ENCODE results near the gene CELSR1.
"Not testable (repeated sequence)": the region's sequence is repeated elsewhere in the genome, so short reads cannot be mapped to it uniquely, and the experiment has no call there.

Gene CELSR1

DNA sequence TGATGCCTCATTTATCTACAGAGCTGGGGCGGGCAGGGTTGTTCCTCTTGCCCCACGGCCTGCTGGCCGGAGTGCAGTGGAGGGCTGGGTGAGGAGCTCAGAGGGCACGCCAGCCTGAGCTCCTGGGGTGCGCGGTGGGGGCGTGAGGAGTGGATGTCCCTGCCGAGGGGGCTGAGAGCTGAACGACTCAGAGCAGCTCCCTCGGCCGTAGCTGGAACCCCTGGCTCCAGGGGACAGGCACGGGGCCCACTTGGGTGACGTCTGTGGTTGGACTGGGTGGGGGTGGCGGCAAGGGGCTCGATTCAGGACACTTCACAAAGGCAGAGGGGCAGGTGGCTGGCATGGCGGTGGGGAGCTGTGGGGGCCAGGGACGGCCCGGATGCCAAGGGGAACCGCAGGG, 139.5 kb downstream of the CELSR1 start:
- no peak for DNase-seq (ENCODE audit: low read depth)

DNA sequence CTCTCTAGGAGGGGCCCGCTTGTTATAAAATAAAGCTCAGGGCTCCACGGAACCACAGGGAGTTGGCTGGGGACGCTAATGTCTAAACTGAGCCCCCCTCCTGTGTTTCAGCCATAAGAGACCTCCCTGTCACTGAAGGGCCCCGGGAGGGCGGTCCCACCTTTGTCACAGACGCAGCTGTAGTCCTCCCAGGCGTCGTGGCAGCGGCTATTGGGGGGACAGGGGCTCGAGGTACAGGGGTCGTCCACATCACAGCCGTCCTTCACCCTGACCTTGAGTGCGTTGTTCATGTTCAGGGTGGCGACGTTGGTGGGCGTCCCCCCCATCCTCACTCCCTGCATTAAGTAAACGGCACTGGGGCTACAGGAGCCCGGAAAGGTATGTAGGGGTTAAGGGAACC, 139.9 kb downstream of the CELSR1 start:
- DNase-seq (ENCODE audit: low read depth) = no peak

DNA sequence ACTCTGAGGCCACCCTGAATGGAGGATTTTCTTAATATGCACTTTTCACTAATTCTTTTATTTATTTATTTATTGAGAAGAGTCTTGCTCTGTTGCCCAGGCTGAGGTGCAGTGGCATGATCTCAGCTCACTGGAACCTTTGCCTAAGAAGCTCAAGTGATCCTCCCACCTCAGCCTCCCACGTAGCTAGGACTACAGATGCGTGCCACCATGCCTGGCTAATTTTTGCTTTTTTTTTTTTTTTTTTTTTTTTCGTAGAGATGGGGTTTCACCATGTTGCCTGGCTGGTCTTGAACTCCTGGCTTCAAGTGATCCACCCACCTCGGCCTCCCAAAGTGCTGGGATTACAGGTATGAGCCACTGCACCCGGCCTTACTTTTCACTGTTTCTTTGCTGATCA, 140.4 kb downstream of the CELSR1 start:
- DNase-seq (ENCODE audit: low read depth) = not testable (repeated sequence)

DNA sequence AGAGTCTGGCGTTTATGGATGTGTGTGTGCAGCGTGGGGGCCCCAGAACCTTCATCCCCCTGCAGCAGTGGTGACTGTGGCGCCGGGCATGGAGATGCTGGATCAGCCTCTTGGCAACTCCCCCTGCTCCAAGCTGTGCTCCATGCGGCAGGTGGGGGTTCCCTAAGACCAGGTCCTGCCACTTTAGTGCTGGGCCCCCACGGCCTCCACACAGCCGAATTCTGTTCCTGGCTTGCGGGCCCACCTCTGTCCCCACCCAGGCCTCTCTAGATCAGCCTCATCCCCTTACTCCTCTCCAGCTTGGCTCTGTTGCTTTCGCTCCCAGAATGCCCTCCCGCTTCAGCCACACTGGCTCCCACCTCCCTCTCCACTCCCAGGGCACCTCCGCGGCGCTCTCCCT, 142.3 kb downstream of the CELSR1 start:
- DNase-seq (ENCODE audit: low read depth) = no peak

DNA sequence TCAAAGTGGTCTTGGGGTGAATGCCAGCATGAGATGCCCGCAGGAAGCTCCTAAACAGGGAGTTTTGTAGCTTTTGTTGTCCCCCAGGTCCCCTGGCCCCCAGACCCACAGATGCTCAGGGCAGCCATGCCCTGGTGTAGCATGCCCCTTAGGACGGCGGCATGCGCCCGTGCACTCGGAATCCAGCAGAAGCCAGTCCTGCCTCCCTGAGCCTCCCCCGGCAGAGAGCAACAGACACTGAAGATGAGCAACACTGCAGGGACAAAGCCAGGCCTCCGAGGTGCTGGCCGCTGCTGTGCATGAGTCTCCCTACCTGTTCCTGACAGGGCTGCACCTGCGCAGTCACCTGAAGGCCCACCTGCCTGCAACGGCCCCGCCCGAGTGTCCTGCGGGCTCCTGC, 142.8 kb downstream of the CELSR1 start:
- DNase-seq (ENCODE audit: low read depth) = no peak

DNA sequence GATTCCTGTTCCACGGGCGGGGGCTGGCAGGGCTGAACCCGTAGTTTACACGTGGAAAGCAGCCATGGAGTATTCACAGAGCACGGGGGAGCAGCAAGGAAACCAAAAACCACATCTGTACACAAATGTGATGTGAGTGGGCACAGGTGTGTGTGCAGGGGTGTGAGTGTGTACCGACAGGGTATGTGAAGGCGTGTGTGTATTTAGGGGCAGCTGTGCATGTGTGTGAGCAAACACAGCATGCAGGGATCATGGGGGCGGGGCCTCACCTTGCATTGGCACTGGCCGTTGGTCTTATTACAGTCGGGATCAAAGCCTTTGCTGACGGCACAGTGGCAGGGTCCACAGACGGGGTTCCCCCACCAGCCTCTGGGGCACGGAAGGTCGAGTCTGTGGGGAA, 143.5 kb downstream of the CELSR1 start:
- DNase-seq (ENCODE audit: low read depth) = no peak

DNA sequence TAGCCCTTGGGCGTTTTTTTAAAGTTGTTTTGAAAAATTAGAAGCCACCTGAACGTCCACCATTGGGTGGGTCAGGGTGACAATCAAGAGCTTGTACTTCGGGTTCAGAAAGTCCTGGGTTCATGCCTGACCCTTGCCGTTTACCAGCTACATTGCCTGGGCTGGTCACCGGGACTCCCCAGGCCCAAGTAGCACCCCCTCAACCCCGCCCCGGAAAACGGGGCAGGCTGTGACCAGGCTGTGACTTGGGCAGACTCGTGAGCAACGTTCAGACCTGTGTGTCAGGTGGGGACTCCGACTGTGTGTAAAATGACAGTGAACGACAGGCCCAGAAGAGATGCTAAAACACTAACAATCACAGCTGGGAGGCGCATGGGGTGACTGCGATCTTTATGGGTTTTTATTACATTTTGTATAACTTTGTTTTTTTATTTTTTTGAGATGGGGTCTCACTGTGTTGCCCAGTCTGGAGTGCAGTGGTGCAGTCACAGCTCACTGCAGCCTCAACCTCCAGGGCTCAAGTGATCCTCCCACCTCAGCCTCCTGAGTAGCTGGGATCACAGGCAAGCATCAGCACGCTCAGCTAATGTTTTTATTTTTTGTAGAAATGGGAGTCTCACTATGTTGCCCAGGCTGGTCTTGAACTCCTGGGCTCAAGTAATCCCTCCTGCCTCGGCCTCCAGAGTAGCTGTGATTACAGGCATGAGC, 145.1 kb downstream of the CELSR1 start:
- no peak for DNase-seq (ENCODE audit: low read depth)

DNA sequence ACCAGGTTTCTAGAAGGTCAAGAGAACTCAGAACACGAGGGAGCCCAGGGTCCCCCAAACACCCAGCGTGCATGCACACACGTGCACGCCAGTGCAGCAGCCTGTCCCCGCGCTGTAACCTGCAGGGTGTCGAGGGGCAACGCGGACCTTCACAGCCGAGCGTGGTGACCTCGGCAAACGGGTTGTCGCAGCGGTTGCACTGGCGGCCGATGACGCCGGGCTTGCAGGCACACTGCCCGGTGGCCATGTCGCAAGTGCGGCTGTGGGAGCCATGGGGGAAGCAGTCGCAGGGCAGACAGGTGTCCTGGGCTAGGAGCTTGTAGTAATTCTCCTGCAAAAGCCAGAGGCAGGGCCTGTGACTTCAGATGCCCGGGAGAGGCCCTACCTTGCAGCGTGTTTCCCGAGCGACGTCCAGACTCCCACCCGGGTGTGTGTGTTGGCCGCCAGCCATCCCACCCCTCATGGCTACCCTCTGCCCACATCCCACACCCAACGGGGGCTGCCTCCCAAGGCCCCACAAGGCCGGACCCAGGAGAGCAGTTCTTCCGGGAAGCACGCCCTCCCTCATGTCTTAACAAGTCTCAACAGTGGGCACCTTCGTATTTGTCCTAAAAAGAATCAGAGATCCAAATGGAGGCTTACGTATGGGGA, 145.8 kb downstream of the CELSR1 start:
- DNase-seq (ENCODE audit: low read depth) = no peak

DNA sequence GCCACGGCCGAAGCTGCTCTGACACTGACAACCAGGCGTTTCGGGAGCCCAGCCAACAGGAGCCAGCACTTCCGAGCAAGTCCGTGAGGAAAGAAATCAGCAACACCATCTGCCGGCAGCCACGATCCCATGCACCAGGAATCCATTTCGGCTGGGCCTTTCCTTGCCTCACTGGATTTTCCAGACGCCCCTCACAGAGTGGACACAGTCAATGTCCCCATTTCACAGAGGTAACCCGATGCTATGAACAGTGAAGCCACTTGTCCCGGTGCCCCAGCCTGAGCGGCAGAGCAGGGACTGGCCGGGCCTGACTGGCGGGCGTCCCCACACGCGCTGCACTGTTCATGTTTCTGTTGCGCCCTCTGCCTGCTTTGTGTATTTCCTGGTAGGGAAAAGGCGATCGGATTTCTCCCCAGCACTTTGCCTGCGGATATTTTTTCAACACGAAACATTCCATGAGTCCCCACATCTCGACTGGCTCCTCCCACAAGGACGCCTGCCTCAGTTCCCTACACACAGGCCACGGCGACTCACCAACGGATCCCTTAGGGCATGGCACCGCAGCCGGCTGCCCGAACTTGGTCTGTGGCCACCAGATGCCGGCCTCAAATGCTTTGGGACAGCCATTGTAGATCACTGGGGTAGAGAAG, 146.6 kb downstream of the CELSR1 start:
- no peak for DNase-seq (ENCODE audit: low read depth)

DNA sequence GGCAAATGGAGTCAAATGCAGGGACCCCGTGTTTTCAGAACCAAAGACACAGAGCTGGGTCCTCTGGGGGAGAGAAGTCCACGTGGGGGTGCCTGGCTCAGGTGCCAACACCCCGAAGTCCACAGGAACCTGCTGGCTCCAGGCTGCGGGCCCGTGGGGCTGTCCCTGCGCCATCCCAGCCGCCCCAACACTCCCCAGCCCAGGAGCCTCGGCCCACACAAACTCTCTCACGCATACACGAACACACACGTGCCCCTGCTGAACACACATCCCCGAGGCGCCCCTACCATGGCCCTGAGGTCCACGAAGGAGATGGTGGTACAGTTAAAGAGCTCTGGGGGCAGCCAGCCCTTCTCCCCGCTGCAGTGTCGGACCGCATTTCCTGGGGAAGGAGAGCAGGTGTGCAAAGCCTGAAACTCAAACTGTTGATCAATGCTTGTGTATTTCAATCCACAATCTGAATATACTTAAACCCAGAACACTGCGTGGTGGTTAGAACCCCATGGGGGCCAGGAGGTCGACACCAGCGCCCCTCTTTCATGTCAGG, 147.2 kb downstream of the CELSR1 start:
- no peak for DNase-seq (ENCODE audit: low read depth)

DNA sequence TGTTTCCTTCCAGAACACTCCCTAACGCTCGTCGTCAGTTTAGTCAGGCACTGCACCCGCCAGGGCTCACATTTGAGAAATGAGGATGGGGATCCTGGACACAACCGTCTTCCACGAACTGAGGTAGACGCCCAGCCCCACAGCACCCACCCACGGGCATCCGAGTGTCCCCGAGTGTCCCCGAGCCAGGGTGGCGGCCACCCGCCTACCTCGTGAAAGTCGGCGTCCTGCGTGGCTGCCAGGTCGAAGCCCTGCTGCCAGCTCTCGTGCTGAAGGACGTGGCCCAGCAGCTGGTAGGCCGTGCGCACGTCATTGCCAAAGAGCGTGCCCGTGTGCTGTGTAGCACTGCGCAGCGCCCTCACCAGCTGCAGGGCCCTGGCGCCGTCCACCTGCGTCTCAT, 148.3 kb downstream of the CELSR1 start:
- DNase-seq (ENCODE audit: low read depth) = no peak

DNA sequence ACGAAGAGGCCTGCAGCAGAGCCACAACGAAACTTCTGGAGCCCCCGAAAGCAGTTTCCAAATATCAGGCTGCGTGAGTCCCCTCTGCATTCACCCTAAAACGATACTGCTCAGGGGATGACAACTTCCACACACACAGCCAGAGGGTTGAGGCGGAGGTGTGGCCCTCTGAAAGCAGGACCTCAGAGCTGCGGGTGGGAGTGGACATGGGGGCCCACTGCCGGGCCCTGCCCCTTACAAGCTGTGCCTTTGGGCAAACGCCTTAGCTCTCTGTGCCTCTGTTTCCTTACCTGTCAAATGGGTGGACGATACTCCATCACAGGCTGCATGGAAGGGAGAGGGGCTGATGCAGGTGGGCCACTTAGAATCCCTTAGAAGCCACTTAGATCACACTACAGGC, 148.8 kb downstream of the CELSR1 start:
- no peak for DNase-seq (ENCODE audit: low read depth)

DNA sequence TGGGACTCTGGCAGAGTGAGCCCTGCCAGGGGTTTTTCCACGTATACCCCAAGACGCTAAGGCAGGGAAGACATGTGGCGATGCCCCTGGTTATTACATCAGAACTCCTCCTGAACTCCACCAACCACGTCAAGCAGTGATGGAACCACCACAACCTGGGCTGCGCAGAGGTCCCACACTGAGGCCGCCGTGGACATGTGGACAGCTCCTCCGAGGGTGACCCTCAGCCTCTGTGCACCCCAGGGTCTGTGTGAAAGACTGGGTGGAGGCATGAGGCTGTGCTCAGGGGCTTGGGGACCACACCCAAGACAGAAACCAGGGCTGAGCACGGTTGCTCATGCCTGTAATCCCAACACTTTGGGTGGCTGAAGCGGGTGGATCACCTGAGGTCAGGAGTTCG, 149.7 kb downstream of the CELSR1 start:
- no peak for DNase-seq (ENCODE audit: low read depth)

DNA sequence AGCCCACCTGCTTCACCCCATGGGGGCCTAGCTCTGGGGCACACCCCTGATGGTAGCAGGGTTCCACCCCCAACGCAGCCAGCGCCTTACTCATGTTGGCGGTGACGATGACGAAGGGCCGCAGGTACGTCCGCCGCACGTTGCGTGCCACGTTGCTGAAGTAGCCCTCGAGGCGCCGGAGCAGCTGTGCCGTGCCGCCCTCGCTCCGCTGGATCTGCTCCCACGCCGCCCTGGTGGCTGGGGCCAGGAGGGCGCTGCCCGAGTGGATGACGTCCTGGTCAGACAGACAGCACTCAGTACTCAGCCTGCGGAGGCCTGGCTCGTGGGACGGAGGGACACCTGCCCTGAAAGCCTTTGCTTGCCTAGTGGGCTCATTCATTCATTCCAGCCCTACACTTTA, 151.1 kb downstream of the CELSR1 start:
- no peak for DNase-seq (ENCODE audit: low read depth)

DNA sequence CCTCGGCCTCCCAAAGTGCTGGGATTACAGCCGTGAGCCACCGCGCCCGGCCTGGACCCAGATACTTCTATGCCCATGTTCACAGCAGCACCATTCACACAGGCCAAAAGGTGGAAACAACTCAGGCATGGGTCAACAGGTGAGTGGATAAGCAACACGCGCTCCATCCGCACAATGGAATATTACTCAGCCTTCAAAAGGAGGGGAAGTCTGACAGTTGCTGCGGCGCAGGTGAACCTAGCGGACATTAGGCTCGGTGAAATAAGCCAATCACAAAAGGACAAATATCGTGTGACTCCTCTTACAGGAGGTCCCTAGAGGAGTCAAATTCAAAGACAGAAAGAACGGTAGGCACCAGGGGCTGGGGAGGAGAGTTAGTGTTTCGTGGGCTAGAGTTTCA, 154.9 kb downstream of the CELSR1 start:
- no peak for DNase-seq (ENCODE audit: low read depth)

DNA sequence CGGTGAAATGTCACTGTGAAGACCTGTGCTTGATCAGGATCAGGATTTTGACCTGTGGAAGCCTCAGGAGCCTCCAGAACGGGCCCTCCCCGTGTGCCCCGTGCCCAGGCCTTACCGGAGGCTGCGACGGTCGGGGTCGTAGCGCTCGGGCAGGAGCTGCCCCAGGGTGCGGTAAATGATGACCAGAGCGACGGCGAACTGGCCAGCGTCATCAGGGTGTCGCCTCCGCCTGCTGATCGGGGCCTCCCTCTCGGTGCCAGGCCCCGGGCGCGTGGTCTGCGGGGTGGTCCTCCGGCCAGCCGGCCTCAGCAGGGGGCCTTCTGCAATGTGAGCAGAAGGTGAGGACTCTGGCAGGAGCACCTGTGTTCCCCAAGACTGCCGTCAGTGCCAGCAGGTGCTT, 155.7 kb downstream of the CELSR1 start:
- no peak for DNase-seq (ENCODE audit: low read depth)

DNA sequence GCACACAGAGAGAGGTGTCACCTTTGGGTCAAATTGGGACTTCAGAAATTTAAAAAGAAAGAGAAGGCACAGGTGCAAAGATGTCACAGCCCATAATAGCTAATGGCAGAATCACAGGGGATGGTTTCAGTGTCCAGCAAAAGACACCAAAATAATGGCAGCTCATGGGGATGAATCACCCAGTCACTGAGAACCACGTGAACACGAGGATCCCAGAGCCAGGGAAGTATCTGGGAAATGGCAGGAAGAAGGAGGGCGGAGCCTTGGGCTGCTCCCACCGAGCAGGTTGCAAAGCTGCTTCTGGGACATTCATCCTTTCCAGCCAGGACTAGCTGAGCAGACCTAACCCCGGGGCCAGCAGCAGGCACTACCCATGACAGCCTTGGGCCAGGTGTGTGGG, 156.3 kb downstream of the CELSR1 start:
- no peak for DNase-seq (ENCODE audit: low read depth)

DNA sequence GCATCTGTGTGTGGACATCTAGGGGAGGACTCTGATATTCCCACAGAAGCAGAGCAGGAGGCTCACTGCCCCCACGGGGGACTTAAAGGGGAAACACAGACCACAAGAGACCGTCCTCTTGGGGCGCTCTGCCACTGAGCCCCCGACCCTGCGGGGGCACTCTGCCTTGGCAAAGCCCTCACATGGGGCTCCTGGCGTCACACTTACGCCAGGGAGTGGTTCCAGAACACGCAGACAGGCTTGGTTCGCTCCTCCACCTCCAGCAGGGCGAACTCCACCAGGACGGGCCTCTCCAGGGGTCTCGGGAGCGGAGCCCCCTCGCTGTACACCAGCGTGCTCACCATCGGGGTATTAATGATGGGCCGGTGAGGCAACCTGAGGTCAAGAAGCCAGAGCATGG, 156.8 kb downstream of the CELSR1 start:
- DNase-seq (ENCODE audit: low read depth) = no peak

DNA sequence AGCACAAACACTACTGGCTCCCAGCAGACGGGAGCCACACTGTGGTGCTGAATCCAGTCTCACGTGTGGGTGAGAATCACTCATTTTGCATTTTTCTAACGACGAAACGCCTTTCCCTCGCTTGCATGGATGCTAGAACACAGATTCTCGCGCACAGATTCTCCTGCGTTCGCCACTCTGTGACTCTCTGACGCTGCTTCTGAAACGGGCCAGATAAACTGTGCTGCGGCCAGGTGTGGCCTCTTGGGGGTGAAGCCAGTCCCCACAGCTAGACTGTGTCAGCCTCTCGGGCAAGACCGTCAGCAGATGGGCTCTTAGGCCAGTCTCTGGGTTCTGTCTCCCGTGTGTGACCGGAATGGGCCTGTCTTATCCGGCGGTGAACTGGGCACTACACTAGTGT, 157.4 kb downstream of the CELSR1 start:
- DNase-seq (ENCODE audit: low read depth) = no peak

DNA sequence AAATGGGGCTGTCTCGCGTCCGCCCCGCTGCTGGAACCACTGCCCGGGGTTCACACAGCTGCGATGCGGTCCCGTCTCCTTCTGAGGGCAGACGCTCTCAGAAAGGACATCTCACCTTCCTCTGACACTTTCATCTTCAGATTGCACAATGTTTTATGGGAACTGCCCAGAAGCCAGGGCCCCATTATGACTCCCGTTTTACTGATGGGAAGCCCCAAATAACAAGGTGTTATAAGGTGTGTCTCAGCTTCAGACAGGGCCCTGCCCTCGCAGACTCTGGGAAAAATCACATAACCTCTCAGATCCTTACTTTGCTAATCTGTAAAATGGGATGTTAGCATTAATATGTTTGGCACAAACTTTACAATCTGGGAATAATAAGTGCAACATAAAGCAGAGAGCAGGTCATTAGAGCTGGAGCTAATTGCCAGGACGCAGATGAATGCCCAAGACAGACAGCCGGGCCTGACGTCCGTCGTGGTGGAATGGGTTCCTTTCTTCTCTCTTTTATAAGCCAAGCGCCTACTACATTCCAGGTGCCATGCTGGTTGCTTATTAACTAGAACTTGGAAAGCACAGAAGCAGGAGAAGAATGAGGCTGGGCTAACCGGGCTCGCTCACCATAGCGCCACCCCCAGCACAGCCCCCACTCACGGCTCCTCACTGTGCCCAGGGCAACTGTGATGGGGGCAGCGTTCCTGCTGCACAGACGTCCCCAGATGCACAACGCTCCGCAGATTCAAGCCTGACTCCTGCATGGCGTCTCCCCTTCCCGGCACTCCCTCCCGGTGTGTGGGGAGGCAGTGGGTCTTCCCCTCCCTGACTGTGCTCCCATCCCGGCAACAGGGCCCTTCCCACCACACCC, 158.1 kb downstream of the CELSR1 start:
- DNase-seq (ENCODE audit: low read depth) = no peak

DNA sequence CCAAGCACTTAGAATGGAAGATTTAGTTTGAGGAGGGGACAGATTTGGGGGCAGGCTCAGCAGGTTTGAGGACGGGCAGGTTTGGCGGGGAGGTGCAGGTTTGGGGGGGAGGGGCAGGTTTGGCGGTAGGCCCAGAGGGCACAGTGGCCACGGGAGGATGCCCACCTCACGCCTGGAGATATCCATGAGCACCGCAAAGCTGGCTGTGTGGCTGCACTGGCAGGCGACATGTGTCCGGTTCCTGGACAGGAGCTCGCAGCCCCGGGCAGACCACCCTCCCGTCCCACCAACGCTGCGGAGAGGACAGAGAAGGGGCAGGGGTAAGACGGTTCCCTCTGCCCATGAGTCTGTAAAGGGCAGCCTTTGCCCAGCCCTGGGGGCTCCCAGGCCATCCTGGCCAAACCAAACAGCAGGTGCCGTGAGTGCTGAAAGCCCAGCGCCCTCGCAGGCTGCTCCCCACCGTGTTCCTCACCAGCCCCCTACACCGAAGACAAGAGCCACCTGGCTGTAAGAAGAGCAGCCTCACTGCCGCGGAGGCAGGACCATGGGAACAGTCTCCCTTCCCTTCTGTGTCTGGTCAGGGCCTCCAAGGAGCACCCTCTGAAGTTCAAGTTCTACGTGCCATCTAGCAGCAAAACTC, 158.9 kb downstream of the CELSR1 start:
- DNase-seq (ENCODE audit: low read depth) = no peak
